IMR-90 (cell line): ENCODE data around the gene KATNB1. TPM values are rescaled to one million over a fixed set of nuclear protein-coding genes. Genes with fewer than 3 reads are reported as not detected.

Source experiments
- ATAC-seq: fragments of 200-7000 bp; cut with Tn5 transposase; 2 replicates; pipeline ENCODE4 v1.9.1; 2020; ENCODE audit warnings: low read depth, mild to moderate bottlenecking, moderate library complexity
- BruUV-seq: library from RNA; stranded (reverse); fragments of 400-500 nt; replicated peaks from 2 replicates; lab custom pipeline; 2021; lab: Mats Ljungman, UMichigan
- CTCF ChIA-PET: fragments of 300-600 bp; formaldehyde crosslinking; extraction: SDS; loops from one replicate; lab custom pipeline; 2021; ENCODE audit warnings: antibody characterized with exemption; lab: Yijun Ruan, JAX
- POLR2A ChIA-PET: fragments of 300-600 bp; sonication (Branson Sonifier 250); formaldehyde crosslinking; loops from one replicate; lab custom pipeline; 2022; ENCODE audit warnings: antibody characterized with exemption; ENCODE audit not compliant: unreplicated experiment; lab: Charles Lee
- DNase-seq: peaks from one replicate; pipeline ENCODE4 v3.0.0; 2013
- H2AFZ ChIP-seq: replicated peaks from 2 replicates; pipeline ENCODE3; 2013; ENCODE audit warnings: low read length, mild to moderate bottlenecking; ENCODE audit not compliant: poor library complexity
- H2AK5ac ChIP-seq: 2 replicates; pipeline ENCODE4 v1.6.1; 2013; ENCODE audit warnings: low read depth, low read length, inconsistent platforms
- H2AK9ac ChIP-seq: replicated peaks from 2 replicates; pipeline ENCODE3; 2013; ENCODE audit warnings: mild to moderate bottlenecking, low read depth, low read length, moderate library complexity; ENCODE audit not compliant: poor library complexity
- H2BK120ac ChIP-seq: 2 replicates; pipeline ENCODE4 v1.6.1; 2013; ENCODE audit warnings: low read depth, low read length, inconsistent platforms
- H2BK15ac ChIP-seq: 3 replicates; pipeline ENCODE4 v1.6.1; 2013; ENCODE audit warnings: low read depth, low read length, inconsistent platforms
- H2BK20ac ChIP-seq: 2 replicates; pipeline ENCODE4 v1.6.1; 2013; ENCODE audit warnings: low read depth, mild to moderate bottlenecking, inconsistent platforms, low read length, moderate library complexity
- H2BK5ac ChIP-seq: 2 replicates; pipeline ENCODE4 v1.6.1; 2013; ENCODE audit warnings: mild to moderate bottlenecking, low read depth, low read length, inconsistent platforms; ENCODE audit not compliant: poor library complexity, severe bottlenecking
- H3K14ac ChIP-seq: replicated peaks from 2 replicates; pipeline ENCODE4 v1.6.1; 2013; ENCODE audit warnings: low read depth, low read length, inconsistent platforms
- H3K18ac ChIP-seq: 2 replicates; pipeline ENCODE4 v1.6.1; 2013; ENCODE audit warnings: low read depth, low read length, control low read depth
- H3K23ac ChIP-seq: 2 replicates; pipeline ENCODE4 v1.6.1; 2013; ENCODE audit warnings: low read depth, low read length, inconsistent platforms
- H3K27ac ChIP-seq: 2 replicates; pipeline ENCODE4 v1.5.1; 2013; ENCODE audit warnings: mild to moderate bottlenecking, control low read depth, low read length; ENCODE audit not compliant: insufficient read depth
- H3K27me3 ChIP-seq: 2 replicates; pipeline ENCODE4 v1.6.1; 2013; ENCODE audit warnings: low read length; ENCODE audit not compliant: control insufficient read depth, insufficient read depth
- H3K36me3 ChIP-seq: 2 replicates; pipeline ENCODE4 v1.6.1; 2013; ENCODE audit warnings: low read length, mixed read lengths; ENCODE audit not compliant: control insufficient read depth, insufficient read depth
- H3K4ac ChIP-seq: 2 replicates; pipeline ENCODE4 v1.6.1; 2013; ENCODE audit warnings: low read depth, low read length, inconsistent platforms
- H3K4me1 ChIP-seq: 2 replicates; pipeline ENCODE4 v1.6.1; 2013; ENCODE audit warnings: low read length, mixed read lengths; ENCODE audit not compliant: control insufficient read depth, insufficient read depth
- H3K4me2 ChIP-seq: 2 replicates; pipeline ENCODE4 v1.6.1; 2013; ENCODE audit warnings: low read depth, mild to moderate bottlenecking, control low read depth, low read length, moderate library complexity
- H3K4me3 ChIP-seq: 2 replicates; pipeline ENCODE4 v1.5.1; 2013; ENCODE audit warnings: low read depth, mild to moderate bottlenecking, control low read depth, low read length, moderate library complexity; ENCODE audit not compliant: insufficient read depth
- H3K56ac ChIP-seq: 2 replicates; pipeline ENCODE4 v1.6.1; 2013; ENCODE audit warnings: low read length, inconsistent platforms; ENCODE audit not compliant: insufficient read depth; ENCODE audit errors: extremely low read depth
- H3K79me1 ChIP-seq, 2 experiments: 2 replicates each; pipeline ENCODE4 v1.6.1; 2013; ENCODE audit warnings: low read length in 2 of 2, inconsistent platforms in 1 of 2, low read depth in 1 of 2
- H3K9ac ChIP-seq: 2 replicates; pipeline ENCODE4 v1.6.1; 2013; ENCODE audit warnings: low read depth, low read length, control low read depth
- H3K9me1 ChIP-seq: 2 replicates; pipeline ENCODE4 v1.6.1; 2013; ENCODE audit warnings: low read length, inconsistent platforms; ENCODE audit not compliant: insufficient read depth
- H3K9me3 ChIP-seq: 2 replicates; pipeline ENCODE4 v1.6.1; 2013; ENCODE audit warnings: low read length; ENCODE audit not compliant: control insufficient read depth, insufficient read depth
- H4K20me1 ChIP-seq: 2 replicates; pipeline ENCODE4 v1.6.1; 2013; ENCODE audit warnings: low read length, inconsistent platforms; ENCODE audit not compliant: insufficient read depth
- H4K5ac ChIP-seq: 2 replicates; pipeline ENCODE4 v1.6.1; 2013; ENCODE audit warnings: mild to moderate bottlenecking, low read depth, low read length, control low read depth
- H4K8ac ChIP-seq, 2 experiments: 2 replicates each; pipeline ENCODE4 v1.6.1; 2013; ENCODE audit warnings: low read depth in 2 of 2, low read length in 2 of 2, control low read depth in 1 of 2, inconsistent platforms in 1 of 2
- H4K91ac ChIP-seq: 2 replicates; pipeline ENCODE4 v1.6.1; 2013; ENCODE audit warnings: low read depth, low read length, inconsistent platforms; ENCODE audit not compliant: insufficient read depth
- BHLHE40 ChIP-seq: fragments of 150-350 bp; IDR thresholded peaks from 2 replicates; pipeline ENCODE4 v1.6.1; 2016; ENCODE audit warnings: mild to moderate bottlenecking, low read depth, low read length
- CEBPB ChIP-seq: IDR thresholded peaks from 2 replicates; pipeline ENCODE4 v1.6.1; 2012; ENCODE audit warnings: low read depth, low read length, improper control_type of control experiment
- CHD1 ChIP-seq: IDR thresholded peaks from 2 replicates; pipeline ENCODE4 v1.6.1; 2012; ENCODE audit warnings: low read depth, low read length, improper control_type of control experiment
- MAFK ChIP-seq: IDR thresholded peaks from 2 replicates; pipeline ENCODE4 v1.6.1; 2012; ENCODE audit warnings: low read depth, low read length, improper control_type of control experiment
- MXI1 ChIP-seq: IDR thresholded peaks from 2 replicates; pipeline ENCODE4 v1.6.1; 2012; ENCODE audit warnings: low read depth, mild to moderate bottlenecking, low read length, moderate library complexity, borderline replicate concordance
- NFE2L2 ChIP-seq: fragments of 150-350 bp; IDR thresholded peaks from 2 replicates; pipeline ENCODE4 v1.6.1; 2016; ENCODE audit warnings: low read depth, mild to moderate bottlenecking, low read length
- RAD21 ChIP-seq: IDR thresholded peaks from 2 replicates; pipeline ENCODE4 v1.6.1; 2012; ENCODE audit warnings: low read length, improper control_type of control experiment
- RFX5 ChIP-seq: IDR thresholded peaks from 2 replicates; pipeline ENCODE4 v1.8.0; 2012; ENCODE audit warnings: low read depth, mild to moderate bottlenecking, low read length, moderate library complexity
- SMC3 ChIP-seq: fragments of 150-350 bp; IDR thresholded peaks from 2 replicates; pipeline ENCODE4 v1.6.1; 2016; ENCODE audit warnings: low read depth, mild to moderate bottlenecking, antibody characterized with exemption, low read length, moderate library complexity
- WGBS, 2 experiments: methylation state at CpG; one replicate each; pipeline versions ENCODE4 v1.1.5 to v1.1.7; 2013; ENCODE audit warnings: missing lambda C conversion rate in 2 of 2; ENCODE audit not compliant: insufficient read length in 1 of 2; ENCODE audit errors: extremely low coverage in 2 of 2; 5-methylcytosine and 5-hydroxymethylcytosine counted together
- dilution Hi-C: fragments of 300-500 bp; cut with HindIII; formaldehyde crosslinking; loops from one replicate; pipeline ENCODE4 v1.14.3; 2018; ENCODE audit warnings: low sequenced_read_pairs; ENCODE audit not compliant: unreplicated experiment
- in situ Hi-C: fragments of 300-500 bp; cut with MboI; formaldehyde crosslinking; loops from 3 replicates; pipeline ENCODE4 v1.14.3; 2019; ENCODE audit warnings: low sequenced_read_pairs, inconsistent platforms, mixed read lengths
- intact Hi-C: fragments of 100-400 bp; cut with micrococcal nuclease; formaldehyde crosslinking; loops from 2 replicates; pipeline ENCODE4 v1.10.0; 2022
- polyA plus RNA-seq, 3 experiments: library from polyadenylated mRNA; depleted of rRNA; stranded (reverse); fragments of >200 nt; gene quantifications; 2 replicates each; pipeline ENCODE4 v1.2.3, GENCODE V29; 2012; ENCODE audit warnings: low replicate concordance in 1 of 3
- total RNA-seq: library from RNA; depleted of rRNA; stranded (reverse); fragments of >200 nt; gene quantifications from 2 replicates; pipeline ENCODE4 v1.2.3, GENCODE V29; 2012
- TF ChIP-seq, protein P1 (sequence below): fragments of 150-350 bp; IDR thresholded peaks from 2 replicates; pipeline ENCODE4 v1.6.1; 2017; ENCODE audit warnings: mild to moderate bottlenecking, antibody characterized with exemption, low read length, low read depth

KATNB1 gene
- total and polyA plus RNA-seq, 2 of the 4 experiments (the other 2 are of a cell fraction) = 10.9 to 23.5 TPM

- no peak for DNase-seq
Measured at GRCh38 chr16:57747496-57747895, 11.9 kb downstream of the KATNB1 start.

More at GRCh38 chr16:57747496-57747895, 11.9 kb downstream of the KATNB1 start:
- Histone ChIP-seq H3K18ac (no peak overlapping the region), H3K4ac (no peak overlapping the region), H3K27me3 (no peaks in the 10 kb centered on the region), H3K27ac (no peak overlapping the region), H2BK20ac (no peak overlapping the region), H2AFZ (no peak overlapping the region), H4K8ac (no peak overlapping the region), H2AK9ac (no peak overlapping the region), H4K5ac (no peak overlapping the region), H3K4me2 (no peak overlapping the region), H3K9ac (no peak overlapping the region), H3K36me3 (peaks cover 18% of the 10 kb centered on the region), H4K91ac (no peak overlapping the region), H3K23ac (no peak overlapping the region), H3K9me3 (no peaks in the 10 kb centered on the region), H2BK5ac (no peak overlapping the region), H3K14ac (no peak overlapping the region), H3K4me3 (no peak overlapping the region), H4K20me1 (no peaks in the 10 kb centered on the region), H3K56ac (no peak overlapping the region), H3K79me1 (no peaks in the 10 kb centered on the region), H2AK5ac (no peak overlapping the region), H2BK120ac (no peak overlapping the region), H2BK15ac (no peak overlapping the region), H3K4me1 (no peaks in the 10 kb centered on the region), H3K9me1 (no peaks in the 10 kb centered on the region)
- POLR2A ChIA-PET = no interaction called here
- intact Hi-C loops (no loop called here), in situ Hi-C loops (no loop called here), dilution Hi-C loops (no loop called here)
- BruUV-seq = no TSS peak
- no peak for TF ChIP-seq MAFK
- no peak for TF ChIP-seq NFE2L2
- no peak for TF ChIP-seq MXI1
- TF ChIP-seq RFX5 = no peak
- no peak for TF ChIP-seq BHLHE40
- no peak for TF ChIP-seq CEBPB
- no peak for TF ChIP-seq SMC3
- no peak for TF ChIP-seq CHD1
- TF ChIP-seq RAD21 = no peak
- TF ChIP-seq, protein P1, sequence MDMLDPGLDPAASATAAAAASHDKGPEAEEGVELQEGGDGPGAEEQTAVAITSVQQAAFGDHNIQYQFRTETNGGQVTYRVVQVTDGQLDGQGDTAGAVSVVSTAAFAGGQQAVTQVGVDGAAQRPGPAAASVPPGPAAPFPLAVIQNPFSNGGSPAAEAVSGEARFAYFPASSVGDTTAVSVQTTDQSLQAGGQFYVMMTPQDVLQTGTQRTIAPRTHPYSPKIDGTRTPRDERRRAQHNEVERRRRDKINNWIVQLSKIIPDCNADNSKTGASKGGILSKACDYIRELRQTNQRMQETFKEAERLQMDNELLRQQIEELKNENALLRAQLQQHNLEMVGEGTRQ = no peak
- WGBS, 2 experiments = 95% methylated on average over 4 of the region's 12 CpGs; no CpG with 5 or more reads in 1 of the 2 experiments
- CTCF ChIA-PET = no interaction called here
- ATAC-seq = no peak
